LNCaP clone FGC (cell line): ENCODE results near the gene SLC1A3.

ENCODE experiments used
- DNase-seq: peaks from one replicate; pipeline ENCODE4 v3.0.0-alpha.2; 2011; ENCODE audit warnings: low read depth
- H3K4me3 ChIP-seq: 2 replicates; pipeline ENCODE4 v1.5.1; 2011; ENCODE audit warnings: mild to moderate bottlenecking, low read depth, low read length, control low read depth
- TF ChIP-seq, protein P1 (sequence below): IDR thresholded peaks from 2 replicates; pipeline ENCODE4 v1.5.1; 2012; ENCODE audit warnings: mild to moderate bottlenecking; ENCODE audit not compliant: control insufficient read depth, insufficient read depth; ENCODE audit errors: extremely low read depth

The SLC1A3 gene

DNA sequence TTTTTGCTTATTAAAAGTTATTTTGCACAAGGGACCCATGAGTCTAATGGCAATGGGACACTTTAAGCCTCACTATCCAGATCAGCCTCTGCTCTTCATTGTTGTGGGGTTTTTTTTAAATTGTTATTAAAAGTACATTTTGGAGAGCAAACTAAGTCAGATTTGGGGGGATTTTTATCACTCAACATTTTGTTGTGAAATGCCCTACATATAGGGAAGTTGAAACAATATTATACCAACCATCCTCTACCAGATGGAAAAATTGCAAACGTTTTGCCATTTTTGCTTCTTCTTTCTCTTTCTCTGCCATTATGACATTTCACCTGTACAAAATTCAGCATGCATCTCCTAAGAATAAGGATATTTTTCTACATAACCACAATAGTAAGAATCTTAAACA lies 75.3 kb downstream of the SLC1A3 start:
- TF ChIP-seq, protein P1, sequence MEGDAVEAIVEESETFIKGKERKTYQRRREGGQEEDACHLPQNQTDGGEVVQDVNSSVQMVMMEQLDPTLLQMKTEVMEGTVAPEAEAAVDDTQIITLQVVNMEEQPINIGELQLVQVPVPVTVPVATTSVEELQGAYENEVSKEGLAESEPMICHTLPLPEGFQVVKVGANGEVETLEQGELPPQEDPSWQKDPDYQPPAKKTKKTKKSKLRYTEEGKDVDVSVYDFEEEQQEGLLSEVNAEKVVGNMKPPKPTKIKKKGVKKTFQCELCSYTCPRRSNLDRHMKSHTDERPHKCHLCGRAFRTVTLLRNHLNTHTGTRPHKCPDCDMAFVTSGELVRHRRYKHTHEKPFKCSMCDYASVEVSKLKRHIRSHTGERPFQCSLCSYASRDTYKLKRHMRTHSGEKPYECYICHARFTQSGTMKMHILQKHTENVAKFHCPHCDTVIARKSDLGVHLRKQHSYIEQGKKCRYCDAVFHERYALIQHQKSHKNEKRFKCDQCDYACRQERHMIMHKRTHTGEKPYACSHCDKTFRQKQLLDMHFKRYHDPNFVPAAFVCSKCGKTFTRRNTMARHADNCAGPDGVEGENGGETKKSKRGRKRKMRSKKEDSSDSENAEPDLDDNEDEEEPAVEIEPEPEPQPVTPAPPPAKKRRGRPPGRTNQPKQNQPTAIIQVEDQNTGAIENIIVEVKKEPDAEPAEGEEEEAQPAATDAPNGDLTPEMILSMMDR: no peak
- H3K4me3 ChIP-seq: no peak overlapping the region
- DNase-seq: no peak

GRCh38 chr5:36682499-36682898 lies 76.1 kb downstream of the SLC1A3 start:
- DNase-seq: no peak
- TF ChIP-seq, protein P1: no peak
- H3K4me3 ChIP-seq: no peak overlapping the region

- no peak for DNase-seq
- TF ChIP-seq, protein P1: no peak
- no peak overlapping the region for H3K4me3 ChIP-seq
These were observed 77.5 kb downstream of the SLC1A3 start for GRCh38 chr5:36683821-36684434.

- no peak overlapping the region for H3K4me3 ChIP-seq
- DNase-seq: no peak
- TF ChIP-seq, protein P1: no peak
These were observed 79.4 kb downstream of the SLC1A3 start for GRCh38 chr5:36685631-36686288.

- TF ChIP-seq, protein P1: no peak
- no peak overlapping the region for H3K4me3 ChIP-seq
- DNase-seq: no peak
These were observed 80.5 kb downstream of the SLC1A3 start for GRCh38 chr5:36686881-36687280.

DNA sequence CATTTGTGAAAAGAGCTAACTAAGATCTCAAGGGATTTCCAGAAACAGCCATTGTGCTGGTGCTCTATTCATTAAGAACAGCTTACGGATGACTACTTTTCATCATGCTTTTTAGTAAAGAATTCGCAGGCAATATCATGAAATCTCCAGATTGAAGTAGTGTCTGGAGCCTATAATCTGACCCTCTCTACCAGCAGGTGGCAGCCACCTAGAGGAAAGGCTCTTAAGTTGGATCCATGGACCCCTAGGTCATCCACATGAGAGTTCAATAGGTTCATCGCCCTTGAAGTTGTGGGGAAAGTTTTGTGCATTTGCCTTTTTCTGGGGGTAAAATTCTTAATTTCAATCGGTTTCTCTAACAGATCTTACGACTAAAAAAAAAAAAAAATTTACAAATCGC lies 82.3 kb downstream of the SLC1A3 start:
- H3K4me3 ChIP-seq: no peak overlapping the region
- no peak for DNase-seq
- TF ChIP-seq, protein P1: peak; percentile 43

GRCh38 chr5:36689225-36689624 lies 82.8 kb downstream of the SLC1A3 start:
- H3K4me3 ChIP-seq: no peak overlapping the region
- no peak for DNase-seq
- TF ChIP-seq, protein P1: no peak
